Astrocyte of the hippocampus (primary cell): ENCODE data around the gene DLEC1.

ENCODE experiments used
- DNase-seq: peaks from one replicate; pipeline ENCODE4 v3.0.0; 2011; ENCODE audit warnings: low read depth, low spot score

DLEC1 gene

GRCh38 chr3:38002291-38002876 is 36.6 kb upstream of the DLEC1 start:
- no peak for DNase-seq

GRCh38 chr3:38002940-38003339 is 36.1 kb upstream of the DLEC1 start:
- no peak for DNase-seq

GRCh38 chr3:38003371-38003816 is 35.6 kb upstream of the DLEC1 start:
- peak; percentile 77 for DNase-seq

- DNase-seq = no peak
Observed at GRCh38 chr3:38003817-38004414, 35.1 kb upstream of the DLEC1 start.

- DNase-seq = peak; percentile 83
Observed at GRCh38 chr3:38004415-38005075, 34.5 kb upstream of the DLEC1 start.

GRCh38 chr3:38005076-38006020 is 33.7 kb upstream of the DLEC1 start:
- DNase-seq = peak; percentile 92

GRCh38 chr3:38006031-38006430 is 33.0 kb upstream of the DLEC1 start:
- no peak for DNase-seq

- DNase-seq = no peak
Observed at GRCh38 chr3:38006445-38006995, 32.5 kb upstream of the DLEC1 start.

GRCh38 chr3:38007754-38008090 is 31.3 kb upstream of the DLEC1 start:
- no peak for DNase-seq

GRCh38 chr3:38008191-38008701 is 30.8 kb upstream of the DLEC1 start:
- DNase-seq = no peak

- no peak for DNase-seq
Observed at GRCh38 chr3:38008971-38009580, 29.9 kb upstream of the DLEC1 start.

GRCh38 chr3:38009807-38010591 is 29.0 kb upstream of the DLEC1 start:
- DNase-seq = no peak

GRCh38 chr3:38011111-38011510 is 27.9 kb upstream of the DLEC1 start:
- no peak for DNase-seq

- no peak for DNase-seq
Observed at GRCh38 chr3:38015485-38015884, 23.5 kb upstream of the DLEC1 start.

GRCh38 chr3:38015984-38016383 is 23.0 kb upstream of the DLEC1 start:
- DNase-seq = no peak

- DNase-seq = no peak
Observed at GRCh38 chr3:38016410-38016809, 22.6 kb upstream of the DLEC1 start.

- DNase-seq = no peak
Observed at GRCh38 chr3:38016847-38017444, 22.1 kb upstream of the DLEC1 start.

- DNase-seq = no peak
Observed at GRCh38 chr3:38017445-38018295, 21.3 kb upstream of the DLEC1 start.
